Ascending aorta (tissue), 2 donors: ENCODE data around the gene FBXO7. TPM values are rescaled to one million over a fixed set of nuclear protein-coding genes. Genes with fewer than 3 reads are reported as not detected.

Source experiments
- DNase-seq, 2 donors: peaks; one replicate each; pipeline ENCODE4 v3.0.0-alpha.2; 2019; ENCODE audit warnings: low spot score in 2 of 2
- H3K27ac ChIP-seq, 2 donors: fragments of 200-600 bp; sonication (generic); one replicate each; pipeline ENCODE4 v1.5.1; 2016 to 2017; ENCODE audit warnings: mild to moderate bottlenecking in 1 of 2
- H3K27me3 ChIP-seq: fragments of 200-600 bp; sonication (generic); one replicate; pipeline ENCODE4 v1.5.1; 2017
- H3K36me3 ChIP-seq, 2 donors: fragments of 200-600 bp; sonication (generic); one replicate each; pipeline ENCODE4 v1.5.1; 2016
- H3K4me1 ChIP-seq, 2 donors: fragments of 200-600 bp; sonication (generic); one replicate each; pipeline ENCODE4 v1.5.1; 2016 to 2017; ENCODE audit warnings: mild to moderate bottlenecking in 1 of 2
- H3K4me3 ChIP-seq, 2 donors: fragments of 200-600 bp; sonication (generic); one replicate each; pipeline ENCODE4 v1.5.1; 2016 to 2017; ENCODE audit warnings: mild to moderate bottlenecking in 1 of 2
- H3K9me3 ChIP-seq, 2 donors: fragments of 200-600 bp; sonication (generic); one replicate each; pipeline ENCODE4 v1.5.1; 2016
- CTCF ChIP-seq, 3 experiments: fragments of 200-600 bp in 2 of 3; fragments of 450-650 bp in 1 of 3; sonication (generic) in 2 of 3; IDR thresholded peaks; one replicate each; pipeline ENCODE4 v1.5.1; 2016 to 2019; ENCODE audit warnings: antibody characterized with exemption in 3 of 3, mild to moderate bottlenecking in 1 of 3, moderate library complexity in 1 of 3
- intact Hi-C: fragments of 100-400 bp; cut with DNase I; formaldehyde crosslinking; loops from one replicate; pipeline ENCODE4 v1.15.1; 2023
- total RNA-seq: library from RNA; depleted of rRNA; stranded (reverse); fragments of >200 nt; gene quantifications from one replicate; pipeline ENCODE4 v1.1.0, GENCODE V29; 2016

The FBXO7 gene
- 47.0 TPM for total RNA-seq

- Histone ChIP-seq H3K27ac (peak within 1 kb of the TSS; percentile 98 to 99), H3K36me3 (peaks cover 0 to under 1% of the 10 kb centered on the region in 2 donors), H3K4me3 (peak within 1 kb of the TSS; percentile 76 to 85), H3K4me1 (peaks cover 4 to 18% of the 10 kb centered on the region in 2 donors), H3K27me3 (no peaks in the 10 kb centered on the region), H3K9me3 (no peaks in the 10 kb centered on the region)
- TF ChIP-seq CTCF (IDR thresholded peaks at IDR 0.05), result peak; percentile 26 to 52 (median 37)
- intact Hi-C loops, result loop anchor here (1.0 to 10.0 kb wide), 6 partner anchors 63 to 1450 kb away; partner anchors contain the start of genes LARGE1, RTCB and TIMP3
- peak; percentile 61 to 95 for DNase-seq
Measured at GRCh38 chr22:32474635-32475467, at the start of gene FBXO7. FBXO7 (plus strand) TSS chr22:32474811; CDS start chr22:32475003, 192 bp downstream.

- DNase-seq, result no peak
- intact Hi-C loops, result no loop called here
- Histone ChIP-seq H3K4me1 (no peaks in the 10 kb centered on the region), H3K27ac (no peak overlapping the region), H3K9me3 (no peaks in the 10 kb centered on the region), H3K36me3 (no peaks in the 10 kb centered on the region), H3K27me3 (no peaks in the 10 kb centered on the region), H3K4me3 (no peak overlapping the region)
- no peak for TF ChIP-seq CTCF (IDR thresholded peaks at IDR 0.05)
Measured at GRCh38 chr22:32426881-32427280, 47.7 kb upstream of the FBXO7 start.

GRCh38 chr22:32430352-32430751, 44.3 kb upstream of the FBXO7 start:
- no peaks in the 10 kb centered on the region for H3K36me3 ChIP-seq
- H3K9me3 ChIP-seq, result no peaks in the 10 kb centered on the region
- no peaks in the 10 kb centered on the region for H3K4me1 ChIP-seq
- intact Hi-C loops, result no loop called here
- DNase-seq, result no peak
- no peak for TF ChIP-seq CTCF (IDR thresholded peaks at IDR 0.05)
- H3K27me3 ChIP-seq, result no peaks in the 10 kb centered on the region
- no peak overlapping the region for H3K4me3 ChIP-seq
- H3K27ac ChIP-seq, result no peak overlapping the region

GRCh38 chr22:32444068-32444467, 30.5 kb upstream of the FBXO7 start:
- Histone ChIP-seq H3K4me3 (no peak overlapping the region), H3K27me3 (no peaks in the 10 kb centered on the region), H3K36me3 (no peaks in the 10 kb centered on the region), H3K27ac (no peak overlapping the region), H3K4me1 (no peaks in the 10 kb centered on the region), H3K9me3 (no peaks in the 10 kb centered on the region)
- TF ChIP-seq CTCF (IDR thresholded peaks at IDR 0.05), result no peak
- DNase-seq, result no peak
- intact Hi-C loops, result no loop called here

GRCh38 chr22:32446321-32446720, 28.3 kb upstream of the FBXO7 start:
- intact Hi-C loops, result no loop called here
- H3K36me3 ChIP-seq, result no peaks in the 10 kb centered on the region
- H3K4me3 ChIP-seq, result no peak overlapping the region
- TF ChIP-seq CTCF (IDR thresholded peaks at IDR 0.05), result no peak
- H3K4me1 ChIP-seq, result no peaks in the 10 kb centered on the region
- H3K27me3 ChIP-seq, result no peaks in the 10 kb centered on the region
- H3K27ac ChIP-seq, result no peak overlapping the region
- H3K9me3 ChIP-seq, result no peaks in the 10 kb centered on the region
- DNase-seq, result no peak
